ENCODE results near the gene CDKN2A. TPM values are rescaled to one million over a fixed set of nuclear protein-coding genes. Genes with fewer than 3 reads are reported as not detected.
A peak's percentile ranks its signal among the peaks of the same experiment; 100 is the strongest.

The CDKN2A gene
- total RNA-seq, 1 experiment from 2014 or later: 257 TPM

DNA sequence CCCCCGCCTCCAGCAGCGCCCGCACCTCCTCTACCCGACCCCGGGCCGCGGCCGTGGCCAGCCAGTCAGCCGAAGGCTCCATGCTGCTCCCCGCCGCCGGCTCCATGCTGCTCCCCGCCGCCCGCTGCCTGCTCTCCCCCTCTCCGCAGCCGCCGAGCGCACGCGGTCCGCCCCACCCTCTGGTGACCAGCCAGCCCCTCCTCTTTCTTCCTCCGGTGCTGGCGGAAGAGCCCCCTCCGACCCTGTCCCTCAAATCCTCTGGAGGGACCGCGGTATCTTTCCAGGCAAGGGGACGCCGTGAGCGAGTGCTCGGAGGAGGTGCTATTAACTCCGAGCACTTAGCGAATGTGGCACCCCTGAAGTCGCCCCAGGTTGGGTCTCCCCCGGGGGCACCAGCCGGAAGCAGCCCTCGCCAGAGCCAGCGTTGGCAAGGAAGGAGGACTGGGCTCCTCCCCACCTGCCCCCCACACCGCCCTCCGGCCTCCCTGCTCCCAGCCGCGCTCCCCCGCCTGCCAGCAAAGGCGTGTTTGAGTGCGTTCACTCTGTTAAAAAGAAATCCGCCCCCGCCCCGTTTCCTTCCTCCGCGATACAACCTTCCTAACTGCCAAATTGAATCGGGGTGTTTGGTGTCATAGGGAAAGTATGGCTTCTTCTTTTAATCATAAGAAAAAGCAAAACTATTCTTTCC, 19.3 kb downstream of the CDKN2A start:
- peaks cover 78% of the 10 kb centered on the region for H3K36me3 Mint-ChIP-seq (ENCODE audit: insufficient read depth, unreplicated experiment)
- H3K4me3 Mint-ChIP-seq (ENCODE audit: low read depth, unreplicated experiment): peak overlapping the region; percentile 97
- H3K9me3 Mint-ChIP-seq (ENCODE audit: low read depth, unreplicated experiment): no peaks in the 10 kb centered on the region
- H3K27me3 Mint-ChIP-seq (ENCODE audit: unreplicated experiment): no peaks in the 10 kb centered on the region
- peak overlapping the region; percentile 91 for H3K27ac Mint-ChIP-seq (ENCODE audit: unreplicated experiment)
- TF ChIP-seq, protein P1, sequence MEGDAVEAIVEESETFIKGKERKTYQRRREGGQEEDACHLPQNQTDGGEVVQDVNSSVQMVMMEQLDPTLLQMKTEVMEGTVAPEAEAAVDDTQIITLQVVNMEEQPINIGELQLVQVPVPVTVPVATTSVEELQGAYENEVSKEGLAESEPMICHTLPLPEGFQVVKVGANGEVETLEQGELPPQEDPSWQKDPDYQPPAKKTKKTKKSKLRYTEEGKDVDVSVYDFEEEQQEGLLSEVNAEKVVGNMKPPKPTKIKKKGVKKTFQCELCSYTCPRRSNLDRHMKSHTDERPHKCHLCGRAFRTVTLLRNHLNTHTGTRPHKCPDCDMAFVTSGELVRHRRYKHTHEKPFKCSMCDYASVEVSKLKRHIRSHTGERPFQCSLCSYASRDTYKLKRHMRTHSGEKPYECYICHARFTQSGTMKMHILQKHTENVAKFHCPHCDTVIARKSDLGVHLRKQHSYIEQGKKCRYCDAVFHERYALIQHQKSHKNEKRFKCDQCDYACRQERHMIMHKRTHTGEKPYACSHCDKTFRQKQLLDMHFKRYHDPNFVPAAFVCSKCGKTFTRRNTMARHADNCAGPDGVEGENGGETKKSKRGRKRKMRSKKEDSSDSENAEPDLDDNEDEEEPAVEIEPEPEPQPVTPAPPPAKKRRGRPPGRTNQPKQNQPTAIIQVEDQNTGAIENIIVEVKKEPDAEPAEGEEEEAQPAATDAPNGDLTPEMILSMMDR (IDR thresholded peaks at IDR 0.05; ENCODE audit: unreplicated experiment): no peak
- DNase-seq: peak; percentile 83
- no TSS peak for BruUV-seq (replicated peaks)
- H3K4me1 Mint-ChIP-seq (ENCODE audit: low read depth, unreplicated experiment): peaks cover 30% of the 10 kb centered on the region
- CTCF ChIA-PET: interaction anchor here (0.6 kb wide), 1 partner anchor 1410 kb away, joined by 4 read pairs; no protein-coding TSS in a partner anchor
- intact Hi-C loops (cut with micrococcal nuclease; ENCODE audit: unreplicated experiment): loop anchor here (5.0 kb wide), 1 partner anchor 163 kb away; no protein-coding TSS in a partner anchor

DNA sequence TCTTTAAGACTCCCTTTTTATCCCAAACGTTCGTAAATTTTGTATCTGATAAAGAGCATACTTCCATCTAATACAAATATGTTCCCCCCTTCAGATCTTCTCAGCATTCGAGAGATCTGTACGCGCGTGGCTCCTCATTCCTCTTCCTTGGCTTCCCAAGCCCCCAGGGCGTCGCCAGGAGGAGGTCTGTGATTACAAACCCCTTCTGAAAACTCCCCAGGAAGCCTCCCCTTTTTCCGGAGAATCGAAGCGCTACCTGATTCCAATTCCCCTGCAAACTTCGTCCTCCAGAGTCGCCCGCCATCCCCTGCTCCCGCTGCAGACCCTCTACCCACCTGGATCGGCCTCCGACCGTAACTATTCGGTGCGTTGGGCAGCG, 19.9 kb downstream of the CDKN2A start:
- no TSS peak for BruUV-seq (replicated peaks)
- TF ChIP-seq, protein P1 (IDR thresholded peaks at IDR 0.05; ENCODE audit: unreplicated experiment): no peak
- Mint-ChIP-seq H3K27me3 (ENCODE audit: unreplicated experiment) (no peaks in the 10 kb centered on the region), H3K9me3 (ENCODE audit: low read depth, unreplicated experiment) (no peaks in the 10 kb centered on the region), H3K4me3 (ENCODE audit: low read depth, unreplicated experiment) (peak overlapping the region; percentile 97), H3K36me3 (ENCODE audit: insufficient read depth, unreplicated experiment) (peaks cover 78% of the 10 kb centered on the region), H3K27ac (ENCODE audit: unreplicated experiment) (peak overlapping the region; percentile 91), H3K4me1 (ENCODE audit: low read depth, unreplicated experiment) (peaks cover 27% of the 10 kb centered on the region)
- CTCF ChIA-PET: no interaction called here
- no peak for DNase-seq
- intact Hi-C loops (cut with micrococcal nuclease; ENCODE audit: unreplicated experiment): loop anchor here (5.0 kb wide), 1 partner anchor 162 kb away; no protein-coding TSS in a partner anchor

DNA sequence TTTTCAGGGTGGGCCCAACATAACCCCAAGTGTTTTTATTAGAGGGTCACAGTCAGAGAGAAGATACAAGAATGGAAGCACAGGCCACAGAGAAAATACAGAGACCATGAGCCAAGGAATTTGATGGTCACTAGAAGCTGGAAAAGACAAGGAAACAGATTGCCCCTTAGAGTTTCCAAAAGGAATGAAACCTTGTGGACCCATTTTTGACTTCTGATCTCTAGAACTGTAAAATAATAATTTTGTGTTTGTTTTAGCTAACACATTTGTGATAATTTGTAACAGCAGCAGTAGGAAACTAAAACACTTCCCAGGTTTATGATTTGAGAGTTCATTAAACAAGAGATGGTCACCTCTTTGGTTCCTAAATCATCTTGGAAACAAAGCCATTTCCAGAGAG, 21.8 kb downstream of the CDKN2A start:
- DNase-seq: no peak
- Mint-ChIP-seq H3K27ac (ENCODE audit: unreplicated experiment) (peak overlapping the region; percentile 76), H3K4me1 (ENCODE audit: low read depth, unreplicated experiment) (peaks cover 14% of the 10 kb centered on the region), H3K36me3 (ENCODE audit: insufficient read depth, unreplicated experiment) (peaks cover 86% of the 10 kb centered on the region), H3K27me3 (ENCODE audit: unreplicated experiment) (no peaks in the 10 kb centered on the region), H3K9me3 (ENCODE audit: low read depth, unreplicated experiment) (no peaks in the 10 kb centered on the region), H3K4me3 (ENCODE audit: low read depth, unreplicated experiment) (peak overlapping the region; percentile 97)
- intact Hi-C loops (cut with micrococcal nuclease; ENCODE audit: unreplicated experiment): loop anchor here (5.0 kb wide), 1 partner anchor 160 kb away; no protein-coding TSS in a partner anchor
- no TSS peak for BruUV-seq (replicated peaks)
- CTCF ChIA-PET: no interaction called here
- TF ChIP-seq, protein P1 (IDR thresholded peaks at IDR 0.05; ENCODE audit: unreplicated experiment): no peak

DNA sequence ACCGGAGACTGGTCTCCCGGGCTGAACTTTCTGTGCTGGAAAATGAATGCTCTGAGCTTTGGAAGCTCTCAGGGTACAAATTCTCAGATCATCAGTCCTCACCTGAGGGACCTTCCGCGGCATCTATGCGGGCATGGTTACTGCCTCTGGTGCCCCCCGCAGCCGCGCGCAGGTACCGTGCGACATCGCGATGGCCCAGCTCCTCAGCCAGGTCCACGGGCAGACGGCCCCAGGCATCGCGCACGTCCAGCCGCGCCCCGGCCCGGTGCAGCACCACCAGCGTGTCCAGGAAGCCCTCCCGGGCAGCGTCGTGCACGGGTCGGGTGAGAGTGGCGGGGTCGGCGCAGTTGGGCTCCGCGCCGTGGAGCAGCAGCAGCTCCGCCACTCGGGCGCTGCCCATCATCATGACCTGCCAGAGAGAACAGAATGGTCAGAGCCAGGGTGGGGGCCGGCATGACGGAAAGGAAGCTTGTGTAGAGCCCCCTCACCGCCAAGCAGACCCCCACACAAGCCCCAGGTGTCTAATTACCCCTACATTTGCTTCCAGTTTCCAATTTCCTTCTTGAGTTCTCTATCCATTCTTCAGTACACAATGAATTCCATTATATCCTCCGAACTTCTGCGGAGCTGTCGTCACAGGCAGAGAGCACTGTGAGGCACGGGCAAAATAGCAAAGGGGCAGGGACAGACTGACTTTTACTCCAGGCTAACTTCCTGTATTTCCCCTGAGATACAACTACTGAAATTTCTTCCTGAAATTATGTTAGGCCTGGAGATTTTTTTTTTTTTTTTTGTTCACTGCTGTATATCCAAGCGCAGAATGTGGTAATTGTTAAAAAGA, 23.2 kb downstream of the CDKN2A start:
- DNase-seq: no peak
- BruUV-seq (replicated peaks): no TSS peak
- intact Hi-C loops (cut with micrococcal nuclease; ENCODE audit: unreplicated experiment): loop anchor here (5.0 kb wide), 1 partner anchor 159 kb away; no protein-coding TSS in a partner anchor
- Mint-ChIP-seq H3K9me3 (ENCODE audit: low read depth, unreplicated experiment) (no peaks in the 10 kb centered on the region), H3K27ac (ENCODE audit: unreplicated experiment) (peak overlapping the region; percentile 76), H3K36me3 (ENCODE audit: insufficient read depth, unreplicated experiment) (peaks cover 95% of the 10 kb centered on the region), H3K4me3 (ENCODE audit: low read depth, unreplicated experiment) (peak overlapping the region; percentile 97), H3K27me3 (ENCODE audit: unreplicated experiment) (no peaks in the 10 kb centered on the region), H3K4me1 (ENCODE audit: low read depth, unreplicated experiment) (peaks cover 22% of the 10 kb centered on the region)
- TF ChIP-seq, protein P1 (IDR thresholded peaks at IDR 0.05; ENCODE audit: unreplicated experiment): no peak
- CTCF ChIA-PET: interaction anchor here (0.7 kb wide), 1 partner anchor 107 kb away, joined by 6 read pairs; no protein-coding TSS in a partner anchor

Measured in Calu3 (cell line).